Spleen (tissue), 11 donors: ENCODE data around the gene OR9Q2. TPM values are rescaled to one million over a fixed set of nuclear protein-coding genes. Genes with fewer than 3 reads are reported as not detected.

ENCODE experiments used
- DNase-seq: peaks from one replicate; pipeline ENCODE4 v3.0.0-alpha.2; 2020
- H3K27ac ChIP-seq, 8 donors: fragments of 200-600 bp; sonication (generic) in 7 of 8; 1 replicate in 4 of 8; 2 replicates in 4 of 8; pipeline versions ENCODE4 v1.5.0 to v1.8.0; 2016 to 2021; ENCODE audit warnings: inconsistent platforms in 4 of 8, mild to moderate bottlenecking in 4 of 8, moderate library complexity in 1 of 8
- H3K27me3 ChIP-seq, 7 donors: fragments of 200-600 bp; sonication (generic) in 6 of 7; replicated peaks in 1 of 7; 1 replicate in 4 of 7; 2 replicates in 3 of 7; pipeline versions ENCODE4 v1.5.0 to v1.8.0; 2016 to 2021; ENCODE audit warnings: inconsistent platforms in 3 of 7, mild to moderate bottlenecking in 1 of 7
- H3K36me3 ChIP-seq, 6 donors: fragments of 200-600 bp; sonication (generic) in 5 of 6; 1 replicate in 4 of 6; 2 replicates in 2 of 6; pipeline versions ENCODE4 v1.5.0 to v1.8.0; 2016 to 2021; ENCODE audit warnings: inconsistent platforms in 2 of 6
- H3K4me1 ChIP-seq, 6 donors: fragments of 200-600 bp; sonication (generic) in 5 of 6; 1 replicate in 3 of 6; 2 replicates in 3 of 6; pipeline versions ENCODE4 v1.5.0 to v1.8.0; 2016 to 2021; ENCODE audit warnings: inconsistent platforms in 3 of 6
- H3K4me3 ChIP-seq, 8 donors: fragments of 200-600 bp; sonication (generic) in 7 of 8; 1 replicate in 4 of 8; 2 replicates in 4 of 8; pipeline versions ENCODE4 v1.5.0 to v1.8.0; 2016 to 2021; ENCODE audit warnings: inconsistent platforms in 4 of 8, mild to moderate bottlenecking in 4 of 8, moderate library complexity in 2 of 8
- H3K9me3 ChIP-seq, 8 donors: fragments of 200-600 bp; sonication (generic) in 7 of 8; 1 replicate in 4 of 8; 2 replicates in 4 of 8; pipeline versions ENCODE4 v1.5.0 to v1.8.0; 2016 to 2021; ENCODE audit warnings: inconsistent platforms in 4 of 8
- POLR2A ChIP-seq, 3 donors: fragments of 450-650 bp; IDR thresholded peaks; one replicate each; pipeline ENCODE4 v1.5.1; 2017; ENCODE audit warnings: antibody characterized with exemption in 3 of 3, mild to moderate bottlenecking in 1 of 3
- POLR2AphosphoS5 ChIP-seq, 3 donors: sonication (generic); formaldehyde crosslinking; IDR thresholded peaks; one replicate each; pipeline ENCODE4 v1.5.1; 2017; ENCODE audit warnings: antibody characterized with exemption in 3 of 3
- WGBS, 5 donors: extraction: QIAGEN DNeasy Blood & Tissue Kit in 3 of 5; methylation state at CpG; one replicate each; pipeline versions ENCODE4 v1.1.5 to v1.1.7; 2013 to 2018; 5-methylcytosine and 5-hydroxymethylcytosine counted together
- intact Hi-C: fragments of 100-400 bp; cut with DNase I; formaldehyde crosslinking; loops from one replicate; pipeline ENCODE4 v1.15.0; 2023; ENCODE audit warnings: low total_unique reads
- polyA plus RNA-seq, 3 donors: library from polyadenylated mRNA; stranded (reverse); fragments of 200-250 nt; gene quantifications; one replicate each; pipeline ENCODE4 v1.2.1, GENCODE V29; 2013
- total RNA-seq, 7 donors: library from RNA; depleted of rRNA in 3 of 7; stranded (reverse); fragments of >200 nt in 3 of 7; fragmentation: NEBNext Ultra II Directional in 4 of 7; extraction: Animal tissue kit (Norgen Biotek cat#: 25700) in 4 of 7; gene quantifications; one replicate each; pipeline versions ENCODE4 v1.1.0 to v1.2.1, GENCODE V29; 2016 to 2021
- TF ChIP-seq, protein P1 (sequence below), 11 experiments: fragments of 200-600 bp in 7 of 11; fragments of 450-650 bp in 4 of 11; sonication (generic) in 4 of 11; IDR thresholded peaks in 8 of 11; conservative IDR thresholded peaks in 3 of 11; 1 replicate in 7 of 11; 2 replicates in 4 of 11; pipeline versions ENCODE4 v1.4.0 to v1.8.0; 2016 to 2021; ENCODE audit warnings: antibody characterized with exemption in 11 of 11, inconsistent platforms in 4 of 11, mild to moderate bottlenecking in 1 of 11
- donor health status: healthy with polysubstance abuse.
- donor health status: DM: no; HTN: no; CAD: no; lungs with moderate emphysema.
- donor health status: DM: no; HTN: no; CAD: no.
- donor health status: Bipolar disorder and iron deficiency.
- donor health status: healthy.
- donor health status: DM: no; HTN: no; CAD: no.
- donor health status: DM: yes; HTN: yes; CAD: no.

The OR9Q2 gene
- total and polyA plus RNA-seq, 10 donors, result not detected

DNA sequence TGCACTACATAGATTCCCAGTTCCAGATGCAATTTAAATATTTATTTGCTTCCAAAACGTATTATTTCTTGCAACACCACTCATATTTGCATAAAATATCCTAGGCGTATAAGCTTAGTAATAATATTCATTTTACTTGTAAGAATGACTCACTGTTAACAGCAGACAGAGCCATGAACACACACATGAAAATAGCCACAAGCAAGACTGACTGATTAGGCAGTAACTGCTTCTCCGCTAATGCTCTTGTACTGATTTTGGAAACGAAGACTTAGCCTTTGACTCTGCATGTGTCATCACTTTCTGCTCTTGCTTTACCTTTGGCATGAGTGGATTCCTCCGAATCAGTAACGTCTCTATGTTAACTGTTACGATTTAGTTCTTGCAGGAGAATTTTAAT, 33.9 kb downstream of the OR9Q2 start:
- no peak overlapping the region for H3K4me3 ChIP-seq
- H3K27me3 ChIP-seq, result no peaks in the 10 kb centered on the region
- H3K4me1 ChIP-seq, result no peaks in the 10 kb centered on the region
- DNase-seq, result no peak
- TF ChIP-seq, protein P1, sequence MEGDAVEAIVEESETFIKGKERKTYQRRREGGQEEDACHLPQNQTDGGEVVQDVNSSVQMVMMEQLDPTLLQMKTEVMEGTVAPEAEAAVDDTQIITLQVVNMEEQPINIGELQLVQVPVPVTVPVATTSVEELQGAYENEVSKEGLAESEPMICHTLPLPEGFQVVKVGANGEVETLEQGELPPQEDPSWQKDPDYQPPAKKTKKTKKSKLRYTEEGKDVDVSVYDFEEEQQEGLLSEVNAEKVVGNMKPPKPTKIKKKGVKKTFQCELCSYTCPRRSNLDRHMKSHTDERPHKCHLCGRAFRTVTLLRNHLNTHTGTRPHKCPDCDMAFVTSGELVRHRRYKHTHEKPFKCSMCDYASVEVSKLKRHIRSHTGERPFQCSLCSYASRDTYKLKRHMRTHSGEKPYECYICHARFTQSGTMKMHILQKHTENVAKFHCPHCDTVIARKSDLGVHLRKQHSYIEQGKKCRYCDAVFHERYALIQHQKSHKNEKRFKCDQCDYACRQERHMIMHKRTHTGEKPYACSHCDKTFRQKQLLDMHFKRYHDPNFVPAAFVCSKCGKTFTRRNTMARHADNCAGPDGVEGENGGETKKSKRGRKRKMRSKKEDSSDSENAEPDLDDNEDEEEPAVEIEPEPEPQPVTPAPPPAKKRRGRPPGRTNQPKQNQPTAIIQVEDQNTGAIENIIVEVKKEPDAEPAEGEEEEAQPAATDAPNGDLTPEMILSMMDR (IDR thresholded peaks at IDR 0.05 in 8 of 11, conservative IDR thresholded peaks at IDR 0.05 in 3 of 11), result no peak
- TF ChIP-seq POLR2A (IDR thresholded peaks at IDR 0.05), result no peak
- TF ChIP-seq POLR2AphosphoS5 (IDR thresholded peaks at IDR 0.05), result no peak
- WGBS, 5 donors, result 74 to 85% (median 77%) methylated on average over 7 of the region's 7 CpGs
- intact Hi-C loops, result no loop called here
- no peaks in the 10 kb centered on the region for H3K36me3 ChIP-seq
- no peak overlapping the region for H3K27ac ChIP-seq
- H3K9me3 ChIP-seq, result no peaks in the 10 kb centered on the region

DNA sequence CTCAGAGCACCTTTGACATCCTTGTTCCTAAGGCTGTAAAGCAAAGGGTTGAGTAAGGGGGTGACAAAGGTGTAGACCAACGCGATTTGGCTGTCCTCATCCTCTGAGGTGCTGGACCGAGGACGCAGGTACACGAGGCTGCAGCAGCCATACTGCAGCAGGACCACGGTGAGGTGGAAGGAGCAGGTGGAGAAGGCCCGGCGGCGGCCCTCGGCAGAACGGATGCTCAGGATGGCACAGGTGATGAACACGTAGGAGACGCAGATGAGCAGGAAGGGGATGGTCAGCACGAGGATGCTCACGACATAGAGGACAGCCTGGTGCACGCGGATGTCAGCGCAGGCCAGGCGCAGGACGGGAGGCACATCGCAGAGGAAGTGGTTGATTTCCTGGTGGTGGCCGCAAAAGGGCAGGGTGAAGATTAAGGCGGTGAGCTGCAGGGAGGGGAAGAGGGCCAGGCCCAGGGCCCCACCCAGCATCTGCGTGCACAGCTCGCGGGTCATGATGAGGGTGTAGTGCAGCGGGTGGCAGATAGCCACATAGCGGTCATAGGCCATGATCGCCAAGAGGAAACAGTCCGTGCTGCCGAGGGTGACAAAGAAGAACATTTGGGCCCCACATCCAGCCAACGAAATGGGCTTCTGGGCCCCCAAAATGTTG, 39.2 kb downstream of the OR9Q2 start:
- intact Hi-C loops, result no loop called here
- WGBS, 5 donors, result 89 to 95% (median 92%) methylated on average over 32 of the region's 32 CpGs
- H3K27me3 ChIP-seq, result peaks cover 0 to 6% (median 0%) of the 10 kb centered on the region in 7 donors
- H3K27ac ChIP-seq, result no peak overlapping the region
- H3K9me3 ChIP-seq, result no peaks in the 10 kb centered on the region
- H3K36me3 ChIP-seq, result no peaks in the 10 kb centered on the region
- TF ChIP-seq, protein P1 (IDR thresholded peaks at IDR 0.05 in 8 of 11, conservative IDR thresholded peaks at IDR 0.05 in 3 of 11), result no peak
- TF ChIP-seq POLR2A (IDR thresholded peaks at IDR 0.05), result no peak
- H3K4me3 ChIP-seq, result no peak overlapping the region
- no peak for DNase-seq
- no peaks in the 10 kb centered on the region for H3K4me1 ChIP-seq

Other genes with a start within 250 kb of the OR9Q2 start
- gene OR9Q1, start 165.2 kb upstream of the OR9Q2 start, total RNA-seq, result not detected
- not detected for gene OR9Q1, start 165.2 kb upstream of the OR9Q2 start, polyA plus RNA-seq
- not detected for gene OR6Q1, start 158.1 kb upstream of the OR9Q2 start, total RNA-seq
- not detected for gene OR6Q1, start 158.1 kb upstream of the OR9Q2 start, polyA plus RNA-seq
- not detected for gene OR9I1, start 63.5 kb upstream of the OR9Q2 start, total RNA-seq
- not detected for gene OR9I1, start 63.5 kb upstream of the OR9Q2 start, polyA plus RNA-seq
- gene OR1S2, start 15.1 kb downstream of the OR9Q2 start, total RNA-seq, result not detected
- gene OR1S2, start 15.1 kb downstream of the OR9Q2 start, polyA plus RNA-seq, result not detected
- not detected for gene OR1S1, start 23.6 kb downstream of the OR9Q2 start, total RNA-seq
- not detected for gene OR1S1, start 23.6 kb downstream of the OR9Q2 start, polyA plus RNA-seq
- not detected for gene OR10Q1, start 39.8 kb downstream of the OR9Q2 start, total RNA-seq
- not detected for gene OR10Q1, start 39.8 kb downstream of the OR9Q2 start, polyA plus RNA-seq
- gene OR10W1, start 79.2 kb downstream of the OR9Q2 start, total RNA-seq, result not detected
- not detected for gene OR10W1, start 79.2 kb downstream of the OR9Q2 start, polyA plus RNA-seq
- gene OR5B17, start 170.0 kb downstream of the OR9Q2 start, total RNA-seq, result not detected
- not detected for gene OR5B17, start 170.0 kb downstream of the OR9Q2 start, polyA plus RNA-seq
- not detected for gene OR5B3, start 217.8 kb downstream of the OR9Q2 start, total RNA-seq
- gene OR5B3, start 217.8 kb downstream of the OR9Q2 start, polyA plus RNA-seq, result not detected
- gene OR5B2, start 239.1 kb downstream of the OR9Q2 start, total RNA-seq, result not detected
- gene OR5B2, start 239.1 kb downstream of the OR9Q2 start, polyA plus RNA-seq, result under 1 TPM in 1 of 3 donors, not detected in 2; 0.08 TPM